NCI-H82 treated with DMSO at 0.1 percent for 48 hours (cell line): ENCODE measurements around the gene DPF3.
A peak's percentile ranks its signal among the peaks of the same experiment; 100 is the strongest.

Experiments used
- DNase-seq: peaks from one replicate; lab custom pipeline; 2025; ENCODE audit not compliant: unreplicated experiment; lab: John Stamatoyannopoulos, UW

Gene DPF3

GRCh38 chr14:72582582-72582981, 311.3 kb downstream of the DPF3 start:
- DNase-seq, result no peak

GRCh38 chr14:72578514-72578913, 315.4 kb downstream of the DPF3 start:
- no peak for DNase-seq

- no peak for DNase-seq
Observed at GRCh38 chr14:72577521-72577920, 316.4 kb downstream of the DPF3 start.

GRCh38 chr14:72576258-72576657, 317.6 kb downstream of the DPF3 start:
- no peak for DNase-seq

GRCh38 chr14:72574715-72575114, 319.2 kb downstream of the DPF3 start:
- DNase-seq, result no peak

- peak; percentile 5 for DNase-seq
Observed at GRCh38 chr14:72573725-72574417, 320.0 kb downstream of the DPF3 start.
